ENCODE data around the gene EYS.

Gene EYS

DNA sequence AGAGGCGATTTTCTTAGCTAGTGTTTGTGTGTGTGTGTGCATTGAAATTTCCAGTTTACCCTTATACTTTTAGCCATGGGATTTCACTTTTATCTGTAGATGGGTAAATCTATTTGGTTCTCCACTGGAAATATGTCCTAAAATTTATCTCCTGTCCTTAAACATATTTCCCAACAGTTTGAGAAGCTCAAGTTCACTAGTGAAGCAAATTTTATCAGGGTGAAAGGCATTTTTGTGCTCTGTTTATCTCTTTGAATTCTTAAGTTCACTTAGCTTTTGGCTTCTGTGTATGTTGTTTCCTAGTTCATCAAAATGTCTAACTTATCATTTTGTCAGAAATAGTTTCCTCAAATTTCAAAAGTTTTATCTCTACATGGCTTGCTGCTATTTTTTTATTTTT lies 1509.8 kb downstream of the EYS start:
- no peak for DNase-seq

DNA sequence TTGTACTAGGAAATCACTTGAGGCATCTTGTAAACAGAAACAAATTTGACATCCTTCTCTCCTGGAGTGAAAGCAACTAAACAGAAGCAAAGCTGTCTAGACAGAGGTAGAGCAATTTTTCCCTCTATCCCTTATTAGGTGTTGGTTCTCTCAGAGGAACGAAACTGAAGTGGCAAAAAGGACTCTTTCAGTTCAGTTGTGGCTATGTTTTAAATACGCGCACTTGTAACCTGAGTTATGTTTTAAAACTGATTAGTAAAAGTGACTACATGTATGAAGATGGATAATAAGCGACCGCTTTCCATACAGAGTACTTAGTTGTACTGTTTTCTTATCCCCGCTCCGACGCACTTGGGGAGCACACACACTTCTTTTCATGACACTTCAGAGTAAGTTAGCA lies 1520.4 kb downstream of the EYS start:
- no peak for DNase-seq

DNA sequence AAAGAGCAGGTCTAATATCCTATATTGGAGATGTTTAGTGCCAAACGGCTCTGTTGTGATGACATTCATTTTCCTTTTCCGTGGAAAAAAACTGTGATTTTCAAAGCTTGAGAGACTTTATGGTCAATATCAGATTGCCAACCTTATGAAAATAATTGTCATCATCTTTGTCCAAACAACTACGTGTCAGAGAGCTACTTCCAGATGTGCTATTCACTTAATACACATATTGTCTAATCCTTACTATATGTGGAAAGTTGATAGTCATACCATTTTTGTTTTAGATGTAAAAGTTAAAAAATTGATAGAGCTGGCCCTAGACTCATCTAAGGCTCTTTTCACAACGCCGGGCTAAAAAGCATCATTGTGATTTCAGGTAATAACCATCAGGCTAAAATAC lies 1521.4 kb downstream of the EYS start:
- no peak for DNase-seq

DNA sequence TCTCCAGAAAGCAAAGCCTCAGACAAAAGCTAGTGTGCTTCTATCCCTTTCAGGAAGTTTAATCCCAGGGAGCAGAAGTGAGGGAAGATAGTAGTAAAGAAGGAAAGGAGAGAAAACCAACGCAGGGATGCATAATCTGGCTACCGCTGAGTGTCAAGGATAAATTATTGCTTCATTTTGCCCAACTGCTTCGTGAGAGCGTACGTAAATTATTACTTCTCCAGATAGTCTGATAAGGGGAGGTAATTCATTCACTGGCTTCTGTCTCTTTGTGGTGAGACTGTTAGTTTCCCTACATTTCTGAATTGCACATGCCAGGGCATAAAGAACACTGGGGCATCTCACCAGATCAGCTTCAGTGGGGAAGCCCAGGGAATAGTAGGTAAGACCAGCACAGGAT lies 1531.7 kb downstream of the EYS start:
- DNase-seq, result no peak

DNA sequence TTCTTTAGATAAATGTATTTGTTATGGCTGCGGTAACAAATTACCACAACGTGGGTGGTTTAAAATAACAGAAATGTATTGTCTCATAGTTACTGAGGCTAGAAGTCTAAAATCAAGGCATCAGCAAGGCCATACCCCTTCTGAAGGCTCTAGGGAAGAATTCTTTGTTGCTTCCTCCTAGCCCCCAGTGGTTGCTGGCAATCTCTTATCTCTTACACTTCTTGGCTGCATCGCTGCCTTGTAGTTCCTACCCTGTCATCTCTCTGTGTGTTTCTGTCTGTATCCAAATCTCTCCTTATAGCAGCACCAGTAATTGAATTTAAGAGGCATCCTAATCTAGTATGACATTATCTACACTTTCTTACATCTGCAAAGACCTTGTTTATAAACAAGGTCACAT lies 1536.7 kb downstream of the EYS start:
- DNase-seq, result no peak

DNA sequence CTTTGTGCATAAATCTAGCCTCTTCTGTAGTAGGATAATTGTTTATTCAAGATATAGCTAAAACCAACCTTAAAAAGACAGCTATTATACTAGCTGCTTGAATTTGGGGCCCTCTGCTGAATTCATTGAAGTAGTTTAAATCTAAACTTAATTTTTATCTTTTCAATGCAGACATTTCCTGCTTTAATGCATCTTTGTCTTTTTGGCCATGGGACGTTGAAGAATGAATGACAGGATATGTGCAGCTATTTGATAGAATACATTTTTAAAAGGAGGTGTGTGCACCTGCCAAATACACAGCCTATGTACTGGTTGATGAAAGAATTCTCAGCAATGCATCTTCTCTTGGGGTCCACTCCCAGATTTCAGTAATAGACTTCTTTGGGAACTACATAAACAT lies 1546.5 kb downstream of the EYS start:
- DNase-seq, result no peak

DNA sequence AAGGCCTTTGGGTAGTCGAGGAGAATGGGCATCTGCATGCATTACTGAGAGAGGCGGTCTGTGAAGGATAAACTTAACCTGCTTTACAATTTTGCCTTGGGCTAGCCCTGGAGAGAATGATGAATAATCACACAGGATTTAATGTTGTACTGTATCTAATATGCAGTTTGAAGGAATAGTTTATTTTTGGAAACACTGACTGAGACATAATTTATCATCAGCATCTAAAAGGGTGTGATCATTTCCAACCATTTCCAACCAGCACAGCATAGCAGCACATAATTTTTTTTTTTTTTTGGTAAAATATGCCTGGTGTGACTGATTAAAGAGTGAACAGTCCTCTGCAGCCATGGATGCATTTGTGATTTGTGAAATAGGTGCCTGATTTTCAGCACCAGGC lies 1552.0 kb downstream of the EYS start:
- no peak for DNase-seq

DNA sequence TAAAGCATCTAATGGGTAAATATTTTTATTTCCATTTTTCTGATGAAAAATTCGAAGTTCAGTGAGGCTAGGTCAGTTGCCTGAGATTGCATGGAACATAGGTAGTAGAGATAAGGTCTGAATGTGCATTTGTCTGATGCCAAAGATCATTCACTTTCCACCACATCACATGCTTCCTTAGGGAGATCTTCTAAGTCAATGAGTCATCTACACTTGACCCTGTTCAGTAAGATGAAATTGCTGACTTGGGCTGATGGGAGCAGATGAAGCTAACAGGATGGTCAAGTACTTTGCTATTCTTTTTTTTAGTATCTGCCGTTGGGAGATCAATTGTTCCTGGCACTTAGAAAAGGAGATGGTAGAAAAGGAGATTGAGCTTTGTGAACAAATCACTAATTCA lies 1560.2 kb downstream of the EYS start:
- DNase-seq, result no peak

DNA sequence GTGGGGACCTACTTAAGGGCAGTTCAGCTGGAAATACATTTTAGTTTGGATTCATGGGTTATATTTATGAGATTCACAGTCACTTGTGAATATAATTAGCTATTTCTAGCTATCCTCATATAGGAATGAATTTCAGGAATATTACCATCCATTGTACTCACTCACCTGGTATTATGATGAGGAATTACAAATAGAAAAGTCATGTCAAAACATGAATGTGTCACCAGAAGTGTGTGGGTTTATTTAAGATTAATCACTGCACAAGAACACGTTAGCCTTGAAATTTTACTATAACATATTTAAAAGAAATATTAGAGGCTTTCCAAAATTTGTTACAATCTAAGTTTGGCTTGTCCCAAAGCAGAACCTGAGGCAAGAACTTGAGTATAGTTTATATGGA lies 1560.9 kb downstream of the EYS start:
- no peak for DNase-seq

DNA sequence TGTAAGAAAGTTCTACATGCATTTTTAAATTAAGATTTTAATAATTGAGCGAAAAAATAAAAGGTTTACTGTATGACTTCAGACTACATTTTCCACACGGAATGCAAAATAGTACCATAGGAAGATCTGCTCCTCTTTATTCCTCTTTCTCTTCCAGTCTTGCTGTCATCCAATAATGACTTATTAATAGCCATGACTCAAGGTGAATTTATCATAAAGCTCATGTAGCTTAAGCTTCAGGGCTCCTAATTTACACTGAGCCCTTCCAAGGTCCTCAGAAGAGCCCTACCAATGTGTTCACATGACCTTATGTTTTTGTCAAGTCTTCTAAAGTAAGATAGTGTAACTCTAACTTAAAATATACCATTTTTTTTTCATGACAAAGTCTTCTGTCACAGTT lies 1561.4 kb downstream of the EYS start:
- no peak for DNase-seq

DNA sequence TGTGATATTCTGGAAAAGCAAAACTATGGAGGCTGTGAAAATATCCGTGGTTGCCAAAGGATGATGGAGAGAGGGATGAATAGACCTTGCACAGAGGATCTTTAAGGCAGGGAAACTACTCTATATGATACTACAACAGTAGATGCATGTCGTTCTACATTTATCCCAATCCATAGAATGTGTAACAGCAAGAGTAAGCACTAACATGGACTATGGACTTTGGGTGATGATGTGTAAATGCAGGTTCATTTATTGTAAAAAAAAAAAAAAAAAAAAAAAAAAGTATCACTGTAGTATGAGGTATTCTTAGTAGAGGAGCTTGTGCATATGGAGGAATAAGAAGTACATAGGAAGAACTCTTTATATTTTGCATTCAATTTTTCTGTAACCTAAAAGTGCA lies 1563.9 kb downstream of the EYS start:
- DNase-seq, result no peak

DNA sequence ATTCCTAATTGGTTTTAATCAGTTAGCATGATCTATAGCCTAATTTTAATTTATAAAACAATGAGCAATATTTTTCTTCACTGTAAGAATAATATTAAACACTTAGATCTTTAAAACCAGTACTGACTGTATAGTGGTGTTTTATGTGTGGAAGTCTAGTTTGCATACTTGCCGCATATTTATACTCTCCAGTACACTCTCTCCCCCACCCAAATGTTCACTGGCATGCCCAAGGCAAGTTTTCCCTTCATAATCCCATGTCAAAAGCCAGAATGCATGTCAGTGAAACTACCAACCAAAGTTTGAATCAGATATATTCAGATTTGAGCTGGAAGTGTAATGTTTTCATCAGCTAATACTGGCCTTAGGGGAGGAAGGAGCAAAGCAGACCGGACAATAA lies 1565.3 kb downstream of the EYS start:
- no peak for DNase-seq

DNA sequence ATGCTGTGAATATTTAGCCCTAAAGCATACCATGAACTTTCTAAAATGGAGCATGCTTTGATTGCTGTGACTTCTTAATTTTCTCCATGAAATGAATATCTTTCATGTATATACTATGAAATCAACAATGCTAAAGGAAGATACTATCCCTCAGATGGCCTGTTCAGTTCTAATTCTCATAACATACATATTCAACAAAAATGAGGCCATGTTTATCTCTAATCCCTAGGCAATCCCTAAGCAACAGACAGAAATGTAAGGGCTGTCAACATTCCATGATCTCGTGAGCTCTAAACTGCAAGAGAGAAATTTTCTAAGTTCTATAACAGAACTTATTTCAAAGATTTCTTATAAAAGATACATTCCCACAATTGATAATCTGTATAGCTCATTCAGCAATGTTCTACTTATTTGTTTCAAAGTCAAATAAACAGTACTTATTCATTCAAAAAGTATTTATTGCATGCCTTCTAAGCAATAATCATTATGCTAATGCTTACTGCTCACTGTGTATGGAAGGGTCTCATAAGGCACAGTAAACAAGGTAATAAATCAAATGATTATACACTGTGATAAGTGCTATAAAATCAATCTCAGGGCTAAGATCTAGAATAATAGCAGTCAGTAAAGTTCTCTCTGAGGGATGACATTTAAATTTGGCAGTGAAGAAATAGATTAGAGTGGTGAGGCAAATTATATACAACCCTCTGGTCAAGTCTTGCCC lies 1578.6 kb downstream of the EYS start:
- DNase-seq, result no peak

DNA sequence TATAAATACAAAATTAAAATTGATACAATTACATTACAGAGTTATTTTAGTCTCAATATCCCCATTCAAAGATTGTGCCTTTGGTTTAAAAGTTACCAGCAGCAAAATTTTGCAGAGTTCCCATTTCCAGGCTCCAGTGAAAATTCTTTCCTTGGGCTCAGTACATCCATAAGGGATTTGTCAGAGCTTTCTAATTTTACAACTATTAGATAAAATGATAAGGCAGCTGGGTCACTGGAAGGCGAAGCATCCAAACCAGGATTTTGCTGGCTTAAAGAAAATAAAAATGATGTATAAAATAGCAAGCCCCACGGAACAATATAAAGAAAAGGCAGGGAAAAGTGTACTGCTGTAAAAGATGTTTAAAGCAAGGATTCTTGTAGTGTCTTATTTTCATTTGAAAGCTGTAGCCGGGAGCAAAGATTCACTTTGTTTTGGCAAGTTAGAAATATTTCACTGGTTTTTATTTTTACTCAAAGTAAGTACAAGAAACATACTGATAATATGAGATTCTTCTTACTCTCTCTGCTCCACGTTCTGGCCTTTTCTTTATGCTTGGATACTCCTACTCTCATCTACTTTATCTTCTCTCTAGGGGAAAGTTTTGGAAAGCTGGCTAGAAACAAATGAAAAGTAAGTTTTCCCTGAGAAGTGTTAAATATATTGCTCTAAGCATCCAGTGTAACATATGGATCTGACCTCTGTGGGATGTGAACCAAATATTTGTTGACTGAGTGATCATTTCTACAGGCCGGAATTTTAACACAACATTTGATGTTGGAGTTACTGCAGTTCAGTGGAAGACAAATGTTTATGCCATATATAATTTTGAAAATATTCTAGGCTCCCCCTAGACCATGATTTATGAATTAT lies 1583.0 kb downstream of the EYS start:
- no peak for DNase-seq

DNA sequence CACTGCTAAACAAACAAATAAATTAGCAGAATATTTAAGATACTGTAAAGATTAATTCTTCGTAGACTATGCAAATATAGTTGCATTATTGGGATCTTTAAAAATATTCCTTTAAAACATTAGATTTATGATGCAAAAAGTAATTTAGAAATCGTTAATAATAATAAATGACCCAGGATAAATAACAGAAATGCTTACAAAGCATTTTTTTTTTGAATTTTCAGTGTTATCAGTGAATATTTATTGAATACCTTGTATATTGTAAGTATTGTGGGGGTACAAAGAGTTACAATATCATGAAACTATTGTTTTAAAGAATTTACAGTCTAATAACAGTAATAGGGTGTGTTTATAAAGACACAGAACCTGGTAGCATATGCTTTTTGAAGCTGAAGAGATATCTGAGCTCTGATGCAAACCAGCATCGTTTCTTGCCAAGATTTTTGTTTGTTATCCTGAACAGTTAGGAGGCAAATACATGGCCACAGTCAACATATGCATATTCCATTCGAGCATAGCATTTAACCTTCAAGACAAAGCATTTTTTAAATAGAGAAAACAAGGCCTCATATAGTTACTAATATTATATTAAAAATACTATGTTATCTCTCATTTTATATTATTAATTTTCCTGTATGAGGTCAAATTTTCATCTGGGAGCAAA lies 1584.2 kb downstream of the EYS start:
- no peak for DNase-seq

DNA sequence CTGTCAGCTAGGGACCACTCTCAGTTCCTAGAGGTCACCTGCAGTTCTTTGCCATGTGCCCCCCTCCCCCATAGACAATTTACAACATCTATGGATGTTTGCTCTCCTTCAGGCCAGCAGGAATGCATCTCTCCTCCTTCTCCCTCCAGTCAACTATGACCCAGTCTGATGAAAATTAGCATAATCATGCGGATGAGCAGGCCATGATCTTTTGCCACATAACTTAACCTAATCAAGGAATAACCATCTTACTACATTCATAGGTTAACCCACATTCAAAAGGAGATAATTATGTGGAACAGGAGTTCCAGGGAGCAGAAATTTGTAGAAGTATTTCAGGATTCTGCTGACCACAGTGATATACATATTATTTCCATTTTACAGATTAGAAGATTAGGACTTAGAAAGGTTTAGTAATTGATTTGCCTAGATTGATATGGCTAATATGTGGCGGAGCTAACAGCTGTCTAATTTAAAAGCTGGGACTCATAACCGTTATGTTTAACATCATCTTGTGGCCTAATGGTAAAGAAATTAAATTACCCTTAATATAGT lies 1585.9 kb downstream of the EYS start:
- no peak for DNase-seq

DNA sequence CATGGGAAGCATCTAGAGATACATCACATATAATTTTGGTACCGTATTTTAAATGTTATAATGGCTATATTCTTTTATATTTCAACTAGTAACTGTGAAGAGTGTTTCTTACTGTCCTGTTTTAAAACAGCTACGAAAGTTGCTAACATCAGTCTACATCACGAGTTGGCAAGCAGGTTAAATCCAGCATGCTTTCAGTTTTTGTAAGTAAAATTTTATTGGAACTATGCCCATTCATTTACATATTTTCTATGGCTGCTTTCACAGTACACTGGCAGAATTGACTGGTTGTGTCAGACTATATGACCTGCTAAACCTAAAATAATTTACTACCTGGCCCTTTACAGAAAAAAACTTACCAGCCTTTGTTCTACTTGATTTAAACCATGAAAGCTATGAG lies 1593.3 kb downstream of the EYS start:
- no peak for DNase-seq

DNA sequence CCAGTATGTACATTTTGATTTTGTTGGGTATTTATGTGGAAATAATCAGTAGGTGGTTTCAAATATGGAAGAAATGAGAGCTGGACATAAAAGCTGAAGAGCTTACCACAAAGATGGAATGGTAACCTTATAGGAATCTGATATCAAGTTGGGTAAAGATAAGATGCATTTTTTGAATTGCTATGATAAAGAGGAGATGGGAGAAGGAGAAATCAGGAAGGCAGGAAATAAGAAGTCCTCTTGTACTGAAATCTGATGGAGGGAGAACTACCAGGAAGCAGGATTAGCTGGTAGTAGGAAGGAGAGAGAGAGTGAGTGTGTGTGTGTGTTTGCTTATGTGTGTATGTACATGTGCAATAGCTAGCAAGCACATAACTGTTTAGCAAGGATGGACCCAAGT lies 1603.0 kb downstream of the EYS start:
- DNase-seq, result no peak

DNA sequence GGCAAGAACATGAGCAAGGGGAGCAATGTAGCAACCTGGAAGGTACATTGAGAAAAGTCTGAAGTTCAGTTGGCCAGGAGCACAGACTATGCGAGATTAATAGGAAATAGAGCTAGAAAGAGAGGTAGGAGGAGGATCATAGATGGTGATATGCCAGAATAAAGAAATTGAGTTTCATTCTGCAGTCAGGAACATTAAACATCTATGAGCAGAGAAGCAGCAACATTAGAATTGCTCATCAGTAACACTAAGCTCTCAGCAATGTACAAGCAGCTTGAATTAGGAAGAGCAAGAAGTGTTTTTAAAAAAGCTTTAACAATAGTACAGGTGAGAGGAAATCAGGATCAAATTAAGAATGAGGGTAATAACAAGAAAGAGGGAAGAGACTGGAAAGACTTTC lies 1603.5 kb downstream of the EYS start:
- DNase-seq, result no peak

DNA sequence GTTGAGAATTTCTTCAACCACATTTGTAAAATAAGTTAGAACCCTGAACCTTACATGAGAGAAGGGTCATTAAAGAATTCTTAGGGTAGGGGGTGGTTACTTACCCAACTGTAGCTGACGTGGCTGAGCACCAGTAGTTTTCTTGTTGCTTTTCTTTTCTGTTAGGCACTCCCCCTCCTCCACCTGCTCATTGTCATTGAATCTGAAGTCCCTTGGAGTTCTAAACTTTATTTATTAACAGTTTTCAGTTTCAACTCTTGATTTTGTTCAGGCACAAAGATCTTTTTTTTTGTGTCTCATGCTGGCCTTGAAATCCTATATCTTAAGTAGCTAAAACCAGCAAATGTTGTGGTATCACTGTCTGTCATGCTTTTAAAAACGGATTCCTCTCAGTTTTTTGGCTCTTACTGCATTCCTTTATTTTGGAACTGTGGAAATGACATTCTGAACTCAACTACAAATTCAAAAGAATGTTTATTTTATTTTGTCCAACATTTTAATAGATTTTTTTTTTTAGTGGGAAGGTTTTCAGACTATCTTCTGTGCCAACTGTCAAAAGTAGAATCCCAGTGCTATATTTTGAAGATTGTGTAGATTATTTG lies 1606.2 kb downstream of the EYS start:
- DNase-seq, result no peak

DNA sequence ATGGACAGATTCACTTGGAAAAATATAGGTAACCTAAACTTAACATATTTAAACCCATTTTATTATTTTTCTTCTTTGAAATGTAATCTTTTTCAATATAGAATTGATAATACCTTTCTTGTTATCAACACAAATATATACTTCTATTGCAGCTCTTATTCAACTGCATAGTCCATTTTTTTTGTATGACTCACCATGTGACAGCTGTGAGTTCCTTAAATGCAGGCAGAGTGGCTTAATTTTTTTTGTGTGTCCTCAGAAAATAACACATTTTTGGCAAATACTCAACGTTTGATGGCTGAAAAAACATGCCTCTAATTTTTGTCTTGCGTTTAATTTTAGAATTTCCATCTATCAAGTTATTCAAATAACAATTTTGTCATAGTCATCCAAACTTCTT lies 1616.7 kb downstream of the EYS start:
- DNase-seq, result no peak

DNA sequence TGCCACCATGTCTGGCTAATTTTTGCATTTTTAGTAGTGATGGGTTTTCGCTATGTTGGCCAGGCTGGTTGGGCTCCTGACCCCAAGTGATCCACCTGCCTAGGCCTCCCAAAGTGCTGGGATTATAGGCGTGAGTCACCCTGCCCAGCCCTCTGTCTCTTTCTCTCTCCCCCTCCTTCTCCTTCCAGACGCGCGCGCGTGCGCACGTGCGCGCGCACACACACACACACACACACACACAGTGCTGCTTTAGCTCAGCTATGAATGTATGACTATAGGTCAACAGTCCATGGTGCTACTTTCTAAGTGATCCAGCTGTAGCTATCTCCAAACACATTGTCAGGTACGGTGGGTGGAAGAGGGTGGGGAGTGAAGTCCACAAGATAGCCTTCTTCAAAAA lies 1621.9 kb downstream of the EYS start:
- DNase-seq, result no peak

DNA sequence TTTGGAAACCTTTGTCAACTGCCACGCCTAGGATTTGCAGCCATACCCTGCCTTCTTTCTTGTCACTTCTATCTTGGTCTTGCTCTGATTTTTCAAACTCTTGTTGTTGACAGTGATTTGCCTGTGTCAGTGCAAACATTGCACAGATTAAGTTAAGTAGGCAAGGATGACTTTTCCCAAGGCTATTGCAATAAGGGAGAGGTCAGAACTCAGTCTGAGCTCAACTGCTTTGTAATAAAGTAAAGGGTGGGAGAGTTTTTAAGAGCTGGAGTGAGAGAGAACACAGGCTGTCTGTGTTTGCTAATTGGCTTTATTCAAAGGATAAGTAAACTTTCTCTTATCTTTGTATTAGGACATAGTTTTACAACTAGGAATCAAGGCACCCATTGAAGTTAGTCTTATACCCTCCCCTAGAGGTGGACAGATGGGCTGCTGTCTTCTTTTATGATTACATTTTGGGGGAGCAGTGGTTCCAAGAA lies 1622.8 kb downstream of the EYS start:
- no peak for DNase-seq
